Measurements from ENCODE around the gene PDE4D.

The PDE4D gene

DNA sequence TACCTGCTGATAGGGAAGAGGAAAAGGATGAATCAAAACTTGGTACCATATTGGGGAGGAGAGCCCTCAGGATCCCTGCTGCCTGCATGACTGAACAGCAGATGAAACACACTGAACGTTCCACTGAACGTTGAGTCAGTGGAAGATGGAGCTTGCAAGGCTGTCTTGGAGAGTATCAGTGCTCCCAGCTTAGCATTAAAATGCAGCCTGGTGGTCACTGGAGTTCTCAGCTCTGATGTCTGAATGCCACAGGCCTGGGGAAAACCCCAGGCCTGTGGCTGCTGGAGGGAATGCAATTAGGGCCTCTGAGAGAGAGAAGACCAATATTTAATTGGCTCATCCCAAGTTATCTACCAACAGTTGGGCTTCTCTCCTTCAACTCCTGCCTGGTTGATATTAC lies 54.5 kb downstream of the PDE4D start:
- DNase-seq (ENCODE audit: low spot score), result no peak

DNA sequence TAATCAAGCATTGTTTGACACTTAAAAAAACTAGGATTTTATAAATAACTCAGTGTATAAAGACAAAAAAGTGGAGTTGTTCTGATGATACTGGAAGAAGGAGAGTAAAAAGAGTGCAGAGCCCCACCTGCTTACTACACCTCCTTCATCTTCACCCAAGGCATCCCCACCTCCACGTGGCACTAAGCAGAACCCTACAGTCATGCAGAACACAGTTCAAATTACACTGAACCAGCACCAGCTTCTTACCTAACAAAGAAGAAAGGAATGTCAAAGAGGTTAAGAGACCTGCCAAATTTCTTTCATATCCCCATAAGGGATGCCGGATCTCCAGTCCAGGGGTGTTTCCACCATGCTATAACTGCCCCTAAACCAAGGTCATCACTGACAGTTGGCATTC lies 55.5 kb downstream of the PDE4D start:
- no peak for DNase-seq (ENCODE audit: low spot score)

- DNase-seq (ENCODE audit: low spot score), result no peak
Observed at GRCh38 chr5:59837071-59837470, 56.5 kb downstream of the PDE4D start.

DNA sequence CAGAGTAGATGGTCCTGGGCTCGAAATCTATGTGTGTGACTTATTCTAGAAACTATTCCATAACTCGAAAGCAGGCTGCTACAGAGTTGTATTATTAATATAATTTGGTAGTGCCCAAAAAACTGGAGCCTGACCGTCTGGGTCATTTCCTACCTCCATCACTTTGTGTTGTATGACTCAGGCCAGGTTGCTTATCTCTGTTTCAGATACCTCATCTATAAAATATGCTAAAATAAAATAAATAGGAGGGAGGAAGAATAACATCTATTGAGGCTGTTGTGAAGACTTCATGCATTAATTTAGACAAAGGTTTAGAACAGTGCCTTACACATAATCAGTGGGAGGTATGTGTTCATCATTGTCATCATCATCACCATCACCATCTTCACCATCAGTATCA lies 57.7 kb downstream of the PDE4D start:
- DNase-seq (ENCODE audit: low spot score), result no peak

GRCh38 chr5:59833448-59833847 lies 60.1 kb downstream of the PDE4D start:
- no peak for DNase-seq (ENCODE audit: low spot score)

DNA sequence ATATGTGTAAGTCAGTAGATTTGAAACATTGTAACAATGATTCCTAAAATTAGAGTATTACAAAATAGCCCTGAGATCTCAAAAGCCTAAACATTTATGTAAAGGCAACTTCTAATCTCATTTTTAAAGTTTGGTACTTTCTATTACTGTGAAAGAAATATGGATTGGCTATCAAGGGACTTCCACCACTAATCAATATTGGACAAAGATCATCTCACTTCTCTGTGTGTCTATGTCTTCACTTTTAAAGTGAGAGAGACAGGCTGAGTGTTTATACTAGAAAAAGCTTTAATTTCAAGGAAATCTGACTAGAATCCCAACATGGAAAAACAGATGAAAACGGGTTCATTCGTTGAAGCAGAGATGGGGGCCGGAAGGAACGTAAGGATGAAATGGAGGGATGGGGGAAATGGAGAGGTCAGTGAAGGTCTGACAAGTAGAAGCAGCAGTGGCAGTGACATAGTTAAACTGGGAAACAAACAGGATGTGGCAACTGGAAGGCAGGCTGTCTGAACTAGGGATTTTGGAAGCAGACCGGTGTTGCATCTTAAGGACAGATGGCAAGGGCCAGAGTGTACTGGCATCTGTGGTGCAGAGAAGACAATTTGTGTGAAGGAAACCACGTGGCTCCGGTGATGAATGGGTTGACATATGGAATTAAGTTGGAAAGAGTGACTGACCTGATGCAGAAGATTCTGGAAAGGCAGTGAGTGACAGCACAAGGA lies 60.8 kb downstream of the PDE4D start:
- DNase-seq (ENCODE audit: low spot score), result no peak

- DNase-seq (ENCODE audit: low spot score), result no peak
Observed at GRCh38 chr5:59831326-59832010, 62.1 kb downstream of the PDE4D start.

DNA sequence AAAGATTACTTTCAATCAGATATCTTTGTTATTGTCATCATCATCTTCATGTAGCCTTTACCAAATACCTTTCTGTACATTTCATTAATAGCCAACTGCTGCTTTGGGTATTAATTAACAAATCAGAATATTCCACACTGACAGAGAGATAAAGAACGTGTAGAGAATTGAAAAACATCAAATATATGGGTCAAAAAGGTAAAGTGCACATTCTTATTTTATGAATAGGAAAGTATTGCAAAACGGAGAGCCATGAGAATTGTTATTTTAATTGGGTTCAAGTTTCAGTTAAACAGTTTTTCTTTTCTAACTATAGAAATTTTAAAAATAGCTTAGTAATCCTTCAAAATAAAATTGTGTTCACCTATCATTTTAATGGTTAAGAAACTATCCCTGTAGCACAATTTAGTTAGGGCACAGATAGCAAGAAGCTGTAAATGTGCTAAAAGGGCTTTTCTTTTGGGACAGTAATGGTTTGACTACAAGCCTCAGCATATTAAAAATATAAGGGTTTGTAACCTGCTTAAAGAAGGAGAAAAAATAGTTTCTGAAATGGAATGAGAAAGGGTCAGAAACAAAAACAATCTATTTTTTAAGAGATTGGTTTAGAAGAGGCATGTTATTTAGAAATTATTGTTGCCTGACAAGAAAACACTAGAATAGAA lies 62.9 kb downstream of the PDE4D start:
- no peak for DNase-seq (ENCODE audit: low spot score)

- DNase-seq (ENCODE audit: low spot score), result no peak
Observed at GRCh38 chr5:59829922-59830321, 63.6 kb downstream of the PDE4D start.

GRCh38 chr5:59829386-59829785 lies 64.1 kb downstream of the PDE4D start:
- no peak for DNase-seq (ENCODE audit: low spot score)

- no peak for DNase-seq (ENCODE audit: low spot score)
Observed at GRCh38 chr5:59828623-59829022, 64.9 kb downstream of the PDE4D start.

- no peak for DNase-seq (ENCODE audit: low spot score)
Observed at GRCh38 chr5:59826996-59827395, 66.5 kb downstream of the PDE4D start.

GRCh38 chr5:59823420-59823819 lies 70.1 kb downstream of the PDE4D start:
- DNase-seq (ENCODE audit: low spot score), result no peak

DNA sequence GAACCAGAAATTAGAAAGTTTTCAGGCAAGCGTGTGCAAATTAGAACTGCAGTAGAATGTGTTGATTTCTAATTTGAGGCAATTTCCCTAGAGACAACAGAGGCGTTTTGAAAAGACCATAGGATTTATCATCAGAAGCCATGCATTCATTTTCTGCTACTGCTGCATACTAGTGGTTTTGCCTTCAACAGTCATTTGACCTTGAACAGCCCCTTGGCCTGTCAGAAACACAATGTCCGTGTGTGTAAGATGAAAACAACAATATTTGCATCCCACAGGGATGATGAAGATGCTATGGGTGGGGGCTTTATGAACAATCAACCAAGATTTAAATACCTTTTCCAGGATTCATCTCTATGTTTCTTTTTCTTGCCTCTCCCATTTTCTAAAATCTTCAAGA lies 73.7 kb downstream of the PDE4D start:
- DNase-seq (ENCODE audit: low spot score), result no peak

DNA sequence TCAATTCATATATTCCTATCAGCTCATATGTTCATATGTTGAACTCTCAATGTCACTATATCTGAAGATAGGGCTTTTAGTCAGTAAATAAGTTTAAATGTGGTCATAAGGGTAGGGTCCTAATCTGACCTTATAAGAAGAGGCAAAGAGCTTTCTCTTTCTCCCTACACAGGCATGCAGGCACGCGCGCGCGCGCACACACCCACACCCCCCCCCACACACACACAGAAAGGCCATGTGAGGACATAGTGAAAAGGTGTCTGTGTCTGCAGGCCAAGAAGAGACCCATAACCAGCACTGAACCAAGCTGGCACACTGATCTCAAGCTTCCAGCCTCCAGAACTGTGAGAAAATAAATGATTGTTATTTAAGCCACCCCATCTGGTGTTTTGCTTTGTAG lies 76.0 kb downstream of the PDE4D start:
- no peak for DNase-seq (ENCODE audit: low spot score)

GRCh38 chr5:59816654-59817300 lies 76.7 kb downstream of the PDE4D start:
- no peak for DNase-seq (ENCODE audit: low spot score)

GRCh38 chr5:59814537-59814872 lies 79.0 kb downstream of the PDE4D start:
- DNase-seq (ENCODE audit: low spot score), result no peak

DNA sequence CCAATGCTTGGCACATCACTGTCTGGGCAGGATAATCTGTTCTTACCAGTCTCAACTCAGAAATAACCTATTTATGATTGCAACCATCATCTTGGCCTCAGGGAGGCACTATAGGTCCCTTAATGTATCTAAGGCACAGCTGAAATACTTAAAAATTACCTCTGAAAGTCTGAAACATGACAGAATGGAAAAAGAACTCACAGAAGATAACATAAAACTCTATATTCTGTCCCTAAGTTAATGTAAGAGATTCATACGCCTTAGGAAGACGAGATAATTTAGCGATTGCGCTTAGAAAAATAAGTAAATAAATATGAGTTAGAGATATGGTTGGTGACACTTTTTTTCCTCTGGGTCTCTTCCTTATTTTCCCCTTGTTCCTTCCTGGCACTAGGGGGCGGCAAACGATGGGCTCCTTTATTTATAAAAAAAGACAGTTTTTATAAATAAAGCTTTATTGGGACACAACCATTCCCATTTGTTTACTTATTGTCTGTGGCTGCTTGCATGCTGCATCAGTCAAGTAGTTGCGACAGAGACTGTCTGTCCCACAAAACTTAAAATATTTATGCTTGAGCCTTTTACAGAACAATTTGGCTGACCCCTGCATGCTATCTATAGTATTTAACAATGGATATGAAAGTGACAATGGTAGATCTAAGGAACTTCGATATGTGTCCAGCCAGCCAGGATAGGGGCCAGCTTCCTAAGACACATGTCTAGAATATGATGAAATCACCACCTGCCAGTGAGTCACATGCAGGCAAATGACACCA lies 79.6 kb downstream of the PDE4D start:
- no peak for DNase-seq (ENCODE audit: low spot score)

- no peak for DNase-seq (ENCODE audit: low spot score)
Observed at GRCh38 chr5:59810041-59810440, 83.5 kb downstream of the PDE4D start.

DNA sequence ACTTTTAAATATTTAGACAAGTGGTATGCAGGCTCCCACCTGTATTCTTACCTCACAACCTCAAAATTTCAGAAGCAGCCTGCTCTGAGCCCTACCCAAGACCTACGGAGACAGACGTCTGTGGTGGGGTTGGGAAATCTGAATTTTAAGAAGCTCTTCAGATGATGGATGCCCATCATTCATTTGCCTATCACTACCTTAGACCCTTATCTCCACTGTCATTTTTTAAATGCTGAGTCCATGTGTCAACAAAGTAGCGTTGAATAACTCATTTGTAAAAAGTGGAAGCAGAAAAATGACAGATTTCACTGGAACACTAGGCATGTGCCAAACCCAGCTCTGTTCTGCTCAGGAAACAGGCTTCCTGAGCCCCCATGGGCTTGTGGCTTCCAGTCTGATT lies 85.7 kb downstream of the PDE4D start:
- DNase-seq (ENCODE audit: low spot score), result no peak

GRCh38 chr5:59800347-59800893 lies 93.1 kb downstream of the PDE4D start:
- DNase-seq (ENCODE audit: low spot score), result no peak
